HG03280 (cell line): Measurements from ENCODE around the gene TNFRSF11A.

Source experiments
- ATAC-seq: cut with Tn5 transposase; IDR thresholded peaks from one replicate; pipeline ENCODE4 v1.9.1; 2021; ENCODE audit warnings: mild to moderate bottlenecking, moderate library complexity; ENCODE audit not compliant: unreplicated experiment

The TNFRSF11A gene

GRCh38 chr18:62324917-62325805 is at the start of gene TNFRSF11A:
TNFRSF11A (plus strand) TSS chr18:62325310; CDS start chr18:62325353, 43 bp downstream.
- ATAC-seq, result peak; percentile 67

GRCh38 chr18:62277045-62277444 is 48.1 kb upstream of the TNFRSF11A start:
- peak; percentile 60 for ATAC-seq

- no peak for ATAC-seq
Observed at GRCh38 chr18:62279561-62279960, 45.5 kb upstream of the TNFRSF11A start.

GRCh38 chr18:62280058-62280457 is 45.1 kb upstream of the TNFRSF11A start:
- no peak for ATAC-seq

GRCh38 chr18:62280786-62281185 is 44.3 kb upstream of the TNFRSF11A start:
- ATAC-seq, result no peak

GRCh38 chr18:62281684-62282083 is 43.4 kb upstream of the TNFRSF11A start:
- ATAC-seq, result no peak

- no peak for ATAC-seq
Observed at GRCh38 chr18:62282188-62282629, 42.9 kb upstream of the TNFRSF11A start.

GRCh38 chr18:62284637-62285036 is 40.5 kb upstream of the TNFRSF11A start:
- ATAC-seq, result no peak

- no peak for ATAC-seq
Observed at GRCh38 chr18:62285281-62285680, 39.8 kb upstream of the TNFRSF11A start.

GRCh38 chr18:62287781-62288664 is 37.1 kb upstream of the TNFRSF11A start:
- peak; percentile 15 for ATAC-seq

GRCh38 chr18:62288665-62289008 is 36.5 kb upstream of the TNFRSF11A start:
- peak; percentile 57 for ATAC-seq

- no peak for ATAC-seq
Observed at GRCh38 chr18:62289047-62289446, 36.1 kb upstream of the TNFRSF11A start.

- ATAC-seq, result no peak
Observed at GRCh38 chr18:62294073-62294472, 31.0 kb upstream of the TNFRSF11A start.

GRCh38 chr18:62300359-62300963 is 24.6 kb upstream of the TNFRSF11A start:
- ATAC-seq, result no peak

- no peak for ATAC-seq
Observed at GRCh38 chr18:62301322-62301721, 23.8 kb upstream of the TNFRSF11A start.

- no peak for ATAC-seq
Observed at GRCh38 chr18:62312851-62313250, 12.3 kb upstream of the TNFRSF11A start.

- ATAC-seq, result no peak
Observed at GRCh38 chr18:62318228-62319180, 6.6 kb upstream of the TNFRSF11A start.

- ATAC-seq, result no peak
Observed at GRCh38 chr18:62321201-62321600, 3.9 kb upstream of the TNFRSF11A start.

- no peak for ATAC-seq
Observed at GRCh38 chr18:62323483-62324180, 1.5 kb upstream of the TNFRSF11A start.
